Epidermal melanocyte (primary cell): Measurements from ENCODE around the gene HOXD9.

Experiments used
- DNase-seq: peaks from one replicate; pipeline ENCODE4 v3.0.0; 2011; ENCODE audit warnings: low spot score; ENCODE audit not compliant: insufficient read length

The HOXD9 gene

DNA sequence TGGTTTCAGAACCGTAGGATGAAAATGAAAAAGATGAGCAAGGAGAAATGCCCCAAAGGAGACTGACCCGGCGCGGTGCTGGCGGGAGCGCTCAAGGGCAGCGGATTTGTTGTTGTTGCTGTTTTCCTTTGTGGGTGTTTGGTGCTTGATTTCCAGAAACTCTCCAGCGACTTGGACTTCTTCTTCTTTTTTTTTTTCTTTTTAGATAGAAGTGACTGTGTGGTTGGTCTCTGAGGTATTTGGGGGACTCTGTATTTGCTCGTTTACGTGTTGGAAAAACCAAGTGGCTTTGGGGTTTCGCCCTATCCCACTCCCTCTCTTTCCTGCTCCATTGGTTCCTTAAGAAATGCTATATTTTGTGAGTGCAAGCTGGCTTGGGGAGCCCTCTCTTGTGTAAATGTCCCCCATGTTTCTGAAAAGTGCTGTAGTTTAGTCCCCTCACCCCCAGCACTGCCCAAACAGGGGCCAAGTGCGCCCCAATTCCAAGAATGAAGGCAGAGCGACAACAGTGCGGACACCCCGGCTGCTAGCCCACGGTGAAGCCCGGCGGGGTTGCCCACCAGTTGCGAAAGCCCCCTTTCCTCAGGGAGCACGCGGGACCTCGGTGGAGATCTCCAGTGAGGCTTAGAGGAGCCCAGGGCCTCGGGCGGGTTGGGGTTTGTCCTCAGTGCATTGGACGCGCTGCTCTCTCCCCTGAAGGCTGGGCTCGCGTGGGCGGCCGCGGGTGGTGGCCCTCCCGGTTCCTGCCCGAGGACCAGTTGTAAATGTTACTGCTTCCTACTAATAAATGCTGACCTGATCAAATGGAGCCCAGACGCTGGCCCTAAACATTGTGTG is 1.8 kb downstream of the HOXD9 start:
- DNase-seq = no peak

DNA sequence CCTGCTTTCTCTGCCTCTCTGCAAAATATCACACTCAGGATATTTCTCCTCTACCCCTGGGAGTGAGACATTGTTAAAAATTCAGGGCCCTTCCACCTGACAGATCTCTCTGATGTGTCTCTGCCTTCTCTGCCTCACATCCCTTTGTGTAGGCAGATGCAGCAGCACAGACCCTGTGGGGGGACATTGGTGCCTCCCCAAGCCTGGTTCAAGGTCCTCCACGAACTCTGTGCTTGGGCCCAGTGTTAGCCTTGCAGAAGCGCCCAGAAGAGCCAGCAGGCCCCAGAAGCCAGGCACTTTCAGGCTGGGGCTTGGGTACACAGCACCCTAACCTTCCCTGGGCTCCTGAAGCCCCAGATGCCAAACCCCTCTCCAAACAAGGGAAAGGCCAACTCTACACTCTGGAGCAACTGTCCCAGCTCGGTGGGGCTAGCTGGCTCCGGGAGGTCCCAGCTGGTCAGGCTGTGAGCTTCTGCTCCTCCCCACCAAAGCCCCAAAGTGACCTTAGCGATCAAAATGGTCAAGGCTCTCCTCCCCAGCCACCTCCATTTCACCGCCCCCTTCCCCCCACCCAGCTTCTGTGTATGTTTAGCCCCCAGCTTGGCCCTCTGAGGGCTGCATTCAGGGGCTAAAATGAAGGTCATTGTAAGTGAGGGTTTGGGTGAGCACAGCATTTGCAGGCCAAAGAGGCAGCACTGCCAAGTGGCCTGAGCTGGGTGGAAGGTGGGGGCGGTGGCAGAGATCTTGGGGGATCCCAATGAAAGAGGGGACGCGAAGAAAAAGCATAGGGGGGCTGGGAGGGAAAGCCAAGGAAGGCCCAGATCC is 2.6 kb downstream of the HOXD9 start:
- DNase-seq = no peak

DNA sequence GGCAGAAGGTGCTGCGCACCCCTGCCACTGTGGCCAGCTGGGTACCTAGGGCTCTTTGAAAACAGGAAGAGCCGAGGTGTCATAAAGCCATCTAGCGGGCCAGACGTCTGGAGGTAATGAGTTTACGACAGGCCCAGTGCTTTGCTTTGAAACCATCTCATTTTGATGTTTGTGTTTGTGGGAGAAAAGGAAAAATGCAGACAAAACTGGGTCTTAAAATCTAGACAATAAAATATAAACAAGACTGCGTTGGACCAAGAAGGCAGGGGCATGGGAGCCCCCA is 3.2 kb downstream of the HOXD9 start:
- no peak for DNase-seq

DNA sequence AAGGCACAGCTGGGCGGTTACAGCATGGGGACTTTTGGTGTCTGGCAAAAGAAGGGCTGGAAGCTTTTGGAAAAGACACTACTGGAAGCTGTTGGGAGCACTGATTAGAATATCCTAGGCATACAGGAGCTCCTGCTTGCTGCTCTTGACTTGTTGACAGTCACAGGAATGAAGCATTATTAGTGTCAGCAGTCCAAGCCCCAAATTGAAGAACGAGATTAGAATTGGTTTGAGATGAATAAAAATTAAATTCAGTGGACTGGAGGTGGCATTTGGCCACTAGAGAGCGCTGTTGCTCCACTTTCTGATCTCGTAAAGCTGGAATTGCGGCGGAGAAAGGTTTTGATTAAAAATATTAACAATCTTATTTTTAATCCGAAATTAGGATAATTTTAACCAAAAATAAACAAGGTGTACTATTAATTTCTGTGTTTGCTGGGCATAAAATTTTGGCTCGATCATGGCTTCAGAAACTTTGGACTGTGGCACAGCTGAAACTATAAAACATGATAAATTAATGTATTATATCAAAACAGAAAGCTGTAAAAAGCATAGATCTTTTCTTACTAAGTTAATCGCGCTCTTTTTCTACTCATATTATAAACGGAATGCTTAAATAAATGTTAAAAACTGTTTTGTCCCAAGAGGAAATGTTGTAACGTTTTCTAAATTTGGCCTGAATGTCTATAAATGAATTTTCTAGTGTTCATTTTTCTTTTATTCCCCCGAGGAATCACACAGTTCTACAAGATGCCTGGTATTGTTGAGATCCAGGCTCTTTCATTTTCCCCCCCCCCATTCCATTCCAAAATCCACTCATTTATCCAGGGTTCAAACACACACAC is 4.6 kb downstream of the HOXD9 start:
- DNase-seq = peak; percentile 82

DNA sequence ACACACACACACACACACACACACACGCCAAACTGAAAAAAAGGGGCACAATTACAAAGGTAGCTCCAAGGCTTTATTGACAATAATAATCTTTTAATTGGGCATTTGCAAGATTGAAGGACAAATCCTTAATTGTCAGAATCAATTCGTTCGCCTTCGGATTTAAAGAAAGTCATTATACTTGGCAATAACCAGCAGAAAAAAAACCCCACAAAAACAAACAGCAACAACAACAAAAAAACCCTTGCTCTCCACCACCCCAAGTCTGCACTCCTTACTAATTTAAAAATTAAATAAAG is 5.2 kb downstream of the HOXD9 start:
- DNase-seq = no peak

DNA sequence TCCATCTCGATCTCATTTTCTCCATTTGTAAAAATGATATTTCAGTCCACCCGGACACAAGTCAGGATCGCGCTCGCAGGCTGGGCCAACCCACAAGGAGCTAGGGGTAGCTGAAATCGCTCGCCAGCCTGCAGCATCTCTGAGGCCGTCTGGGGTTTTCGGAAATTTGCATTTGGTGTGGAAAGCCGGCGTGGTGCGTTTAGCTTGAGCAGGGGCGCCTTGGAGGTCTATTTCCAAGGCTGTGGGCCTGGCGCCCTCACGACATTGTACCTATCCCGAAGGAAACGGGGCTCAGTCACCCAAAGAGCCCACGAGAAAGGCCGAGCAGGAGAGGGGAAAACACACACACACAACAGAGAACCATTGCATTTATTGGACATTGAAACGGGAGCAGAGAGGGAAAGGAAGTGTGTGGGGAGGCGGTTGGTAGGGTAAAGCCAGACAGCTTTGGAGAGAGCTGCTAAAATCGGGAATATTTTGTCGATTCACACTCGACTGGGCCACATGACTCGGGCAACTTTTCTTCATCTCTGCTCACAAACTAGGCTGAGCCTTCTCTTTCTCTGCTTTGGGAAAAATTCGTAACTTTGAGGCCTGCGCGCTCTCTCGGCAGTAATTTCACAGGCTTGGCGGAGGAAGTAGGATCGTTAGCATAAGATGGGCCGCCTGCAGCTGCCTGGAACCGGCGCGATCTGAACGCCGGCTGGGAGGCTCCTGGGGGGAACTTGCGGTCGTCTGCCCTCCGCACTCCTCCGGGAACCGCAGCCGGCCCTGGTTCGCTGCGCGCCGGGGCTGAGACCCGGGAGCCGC is 5.9 kb downstream of the HOXD9 start:
- no peak for DNase-seq

DNA sequence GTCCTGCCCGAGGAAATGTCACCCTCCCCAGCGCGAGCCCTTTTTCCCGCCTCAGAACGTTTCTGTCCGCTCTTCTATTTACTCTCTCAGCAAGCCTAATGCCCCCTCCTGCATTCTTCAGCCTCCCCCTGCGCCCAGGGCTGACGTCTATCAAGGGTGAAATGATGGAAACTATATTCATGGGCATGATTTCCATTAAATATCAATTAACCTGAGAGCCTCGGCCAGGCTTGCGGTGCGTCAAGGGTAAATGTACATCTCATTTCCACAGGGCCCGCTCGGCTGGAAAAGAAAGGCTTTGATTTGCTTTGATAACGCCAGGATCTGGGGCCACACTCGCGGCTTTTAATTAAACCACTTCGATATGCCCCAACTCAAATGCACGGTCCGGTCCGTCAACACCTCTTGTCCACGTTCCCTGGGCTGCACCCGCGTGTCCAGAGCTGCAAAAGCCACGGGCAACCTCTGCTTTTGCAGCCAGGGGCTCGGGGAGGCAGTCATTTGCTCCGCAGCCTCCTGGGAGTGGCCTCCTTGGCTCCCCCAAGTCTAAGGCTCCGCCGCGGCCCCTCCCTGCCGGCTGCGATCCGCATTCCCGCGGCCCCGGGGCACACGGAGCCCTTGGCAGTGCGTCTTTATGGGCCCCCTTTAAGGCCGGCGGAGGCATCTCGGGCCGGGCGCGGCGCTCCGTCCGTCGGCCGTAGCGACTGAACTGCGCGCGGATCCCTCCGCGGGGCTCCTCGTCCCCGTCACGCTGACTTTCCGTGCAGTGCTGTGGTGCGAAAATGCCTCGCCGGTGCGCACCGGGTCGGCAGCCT is 6.7 kb downstream of the HOXD9 start, which contains the start of gene HOXD8:
Gene HOXD8 (plus strand): TSS at position 724 of the 815 bp plus-strand sequence. CDS start 662 bp downstream, outside the sequence.
- peak; percentile 78 for DNase-seq

DNA sequence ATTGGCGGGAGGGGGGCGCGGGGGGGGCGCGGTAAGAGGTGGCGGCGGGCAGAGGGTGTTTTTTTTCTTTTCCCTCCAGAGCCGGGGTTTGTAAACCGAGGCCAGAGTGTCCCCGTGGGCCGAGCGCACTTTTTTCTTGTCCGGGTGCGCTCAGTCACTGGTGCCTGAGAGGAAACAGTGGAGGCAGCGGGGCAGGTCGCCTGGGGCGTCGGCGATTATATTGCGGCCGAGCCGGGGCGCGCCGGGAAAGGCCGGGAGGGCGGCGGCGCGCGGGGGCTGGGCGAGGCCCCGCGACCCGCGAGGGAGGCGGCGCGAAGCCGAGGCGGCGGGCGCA is 7.3 kb downstream of the HOXD9 start:
- DNase-seq = no peak

DNA sequence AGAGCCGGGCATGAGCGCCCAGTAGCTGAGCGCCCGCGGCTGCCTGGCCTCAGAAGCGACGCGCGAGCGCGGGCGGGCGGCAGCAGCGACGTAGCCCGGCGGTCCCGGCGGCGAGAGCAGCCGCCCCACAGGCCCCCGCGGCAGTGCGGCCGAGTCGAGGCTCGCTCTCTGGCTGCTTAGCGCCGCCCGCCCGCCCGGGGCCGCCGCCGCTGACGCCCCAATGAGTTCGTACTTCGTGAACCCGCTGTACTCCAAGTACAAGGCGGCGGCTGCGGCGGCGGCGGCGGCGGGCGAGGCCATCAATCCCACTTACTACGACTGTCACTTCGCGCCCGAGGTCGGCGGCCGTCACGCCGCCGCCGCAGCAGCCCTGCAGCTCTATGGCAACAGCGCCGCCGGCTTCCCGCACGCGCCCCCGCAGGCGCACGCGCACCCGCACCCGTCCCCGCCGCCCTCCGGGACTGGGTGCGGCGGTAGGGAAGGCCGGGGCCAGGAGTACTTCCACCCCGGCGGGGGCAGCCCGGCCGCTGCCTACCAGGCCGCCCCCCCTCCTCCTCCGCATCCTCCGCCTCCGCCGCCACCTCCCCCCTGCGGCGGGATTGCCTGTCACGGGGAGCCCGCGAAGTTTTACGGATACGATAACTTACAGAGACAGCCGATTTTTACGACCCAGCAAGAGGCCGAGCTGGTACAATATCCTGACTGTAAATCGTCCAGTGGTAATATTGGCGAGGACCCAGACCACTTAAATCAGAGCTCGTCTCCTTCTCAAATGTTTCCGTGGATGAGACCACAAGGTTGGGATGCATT is 7.8 kb downstream of the HOXD9 start:
- DNase-seq = no peak

DNA sequence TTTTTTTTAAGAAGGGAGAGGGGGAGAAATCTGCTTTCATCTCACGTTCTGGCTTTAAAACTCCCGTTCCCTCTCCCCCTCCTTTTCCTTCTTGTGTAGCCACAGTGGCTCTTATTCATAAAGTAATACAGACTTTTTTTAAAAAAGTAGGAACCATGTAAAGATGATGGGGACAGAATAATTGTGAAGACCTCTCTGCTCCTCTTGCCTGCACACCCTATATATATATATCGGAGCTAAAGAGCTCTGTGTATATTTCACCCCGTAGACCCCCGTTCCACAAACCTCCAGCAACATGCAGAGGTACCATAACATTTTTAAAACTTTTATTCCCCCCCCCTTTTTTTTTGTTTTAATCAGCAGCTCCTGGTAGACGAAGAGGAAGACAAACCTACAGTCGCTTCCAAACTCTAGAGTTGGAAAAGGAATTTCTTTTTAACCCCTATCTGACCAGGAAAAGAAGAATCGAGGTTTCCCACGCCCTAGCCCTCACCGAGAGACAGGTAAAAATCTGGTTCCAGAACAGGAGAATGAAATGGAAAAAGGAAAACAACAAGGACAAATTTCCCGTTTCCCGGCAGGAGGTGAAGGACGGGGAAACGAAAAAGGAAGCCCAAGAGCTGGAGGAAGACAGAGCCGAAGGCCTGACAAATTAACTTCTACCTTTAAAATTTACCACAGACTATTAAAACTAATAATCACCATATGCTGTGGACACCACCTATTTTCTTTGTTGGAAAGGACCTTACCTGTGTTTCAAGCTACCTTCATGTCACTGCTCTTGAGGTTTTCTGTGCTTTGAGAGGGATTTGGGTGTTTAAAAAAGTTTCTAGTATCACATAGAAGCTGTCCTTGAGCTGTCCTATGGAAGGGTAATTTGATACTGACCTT is 8.7 kb downstream of the HOXD9 start:
- DNase-seq = no peak

DNA sequence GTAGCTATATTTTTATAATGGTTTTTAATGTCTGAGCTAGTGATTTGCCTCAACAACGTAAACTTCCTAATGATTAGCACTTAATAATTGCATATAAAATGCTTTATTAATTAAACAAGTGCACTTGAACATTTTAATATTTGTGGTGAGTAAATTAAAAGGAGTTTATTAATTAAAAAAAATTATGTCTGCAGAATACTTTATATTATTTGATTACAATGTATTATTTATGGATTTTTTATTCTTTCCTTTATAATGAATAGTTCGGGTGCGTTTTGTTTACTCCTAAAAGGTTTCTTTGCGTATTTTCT is 9.3 kb downstream of the HOXD9 start:
- no peak for DNase-seq

DNA sequence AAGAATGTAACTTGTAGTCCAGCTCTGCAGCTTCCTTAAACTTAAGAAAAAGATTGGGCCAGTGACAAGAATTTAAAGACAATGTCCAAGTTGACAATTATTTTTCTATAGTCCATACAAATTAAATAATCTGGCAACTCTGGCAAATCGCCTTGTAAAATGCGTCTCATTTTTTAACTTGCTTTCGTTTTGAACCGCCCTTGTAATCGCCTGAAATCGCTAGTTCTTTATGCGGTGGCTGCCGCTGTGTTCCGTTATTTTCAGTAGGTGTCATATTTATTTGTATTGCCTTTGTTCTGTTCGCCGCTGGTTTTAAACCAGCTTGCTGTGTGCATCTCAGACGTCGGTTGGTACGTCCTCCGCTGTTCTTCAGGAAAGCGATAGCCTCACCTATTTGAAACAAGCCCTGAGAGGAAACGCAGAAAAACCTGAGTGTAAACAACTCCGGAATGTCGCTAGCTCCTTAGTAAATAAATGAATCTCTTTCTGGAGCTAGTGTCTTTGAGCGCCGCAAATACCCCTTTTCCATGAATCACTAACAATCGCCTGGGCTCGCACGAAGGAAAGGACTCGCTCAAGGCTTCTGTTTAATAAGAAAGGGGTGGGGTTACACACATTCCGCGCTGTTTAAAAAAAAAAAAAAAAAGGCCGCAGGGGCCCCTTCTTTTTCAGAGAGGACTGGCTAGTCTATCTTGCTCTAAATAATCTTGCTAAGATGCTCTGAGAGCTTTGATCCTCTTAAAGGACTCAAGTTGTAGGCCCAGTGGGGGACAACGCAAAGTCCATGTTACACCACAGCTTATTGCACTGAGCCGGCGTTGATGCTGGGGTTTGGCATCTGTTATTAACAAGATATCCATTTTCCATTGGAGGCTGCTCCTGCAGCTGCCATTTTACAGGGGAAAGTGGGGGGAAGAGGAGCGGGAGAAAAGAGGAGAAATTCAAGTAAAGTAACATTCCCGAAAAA is 10.0 kb downstream of the HOXD9 start:
- DNase-seq = no peak

DNA sequence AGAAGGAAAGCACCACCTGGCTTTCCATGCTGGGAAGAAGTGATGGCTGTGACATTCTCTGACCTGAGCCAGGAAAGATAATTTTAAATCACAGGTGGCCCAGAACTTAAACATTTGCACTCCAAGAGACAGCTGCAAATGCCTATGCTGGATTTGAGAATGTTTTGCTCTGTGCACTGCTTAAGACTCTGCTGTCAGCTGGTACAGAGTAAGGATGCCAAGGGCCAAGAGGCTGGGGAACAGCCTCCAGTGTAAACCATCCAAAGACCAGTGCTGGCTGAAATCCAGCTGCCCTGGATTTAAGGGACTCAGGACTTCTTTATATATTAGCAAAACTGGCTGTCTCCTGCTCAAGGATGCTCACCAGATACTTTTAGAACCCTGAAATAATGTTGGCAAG is 10.9 kb downstream of the HOXD9 start:
- no peak for DNase-seq

DNA sequence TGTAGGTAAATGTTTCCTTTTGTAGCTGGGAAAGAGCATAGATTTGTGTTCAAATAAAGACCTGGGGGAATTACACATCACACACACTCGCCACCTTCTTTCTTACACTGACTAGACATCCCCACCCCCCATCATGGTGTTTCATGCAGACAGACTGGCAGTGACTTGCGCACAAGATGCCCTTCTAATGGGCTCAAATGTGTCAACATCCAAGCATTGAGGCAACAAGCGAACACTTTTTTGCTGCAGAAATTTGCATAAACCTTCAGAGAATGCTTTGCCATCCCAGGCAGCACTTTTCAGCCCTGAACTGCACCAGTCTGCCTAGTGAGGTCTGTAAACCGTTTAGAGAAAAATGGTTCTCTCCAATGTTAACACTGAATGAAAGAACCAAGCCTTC is 11.5 kb downstream of the HOXD9 start:
- no peak for DNase-seq

DNA sequence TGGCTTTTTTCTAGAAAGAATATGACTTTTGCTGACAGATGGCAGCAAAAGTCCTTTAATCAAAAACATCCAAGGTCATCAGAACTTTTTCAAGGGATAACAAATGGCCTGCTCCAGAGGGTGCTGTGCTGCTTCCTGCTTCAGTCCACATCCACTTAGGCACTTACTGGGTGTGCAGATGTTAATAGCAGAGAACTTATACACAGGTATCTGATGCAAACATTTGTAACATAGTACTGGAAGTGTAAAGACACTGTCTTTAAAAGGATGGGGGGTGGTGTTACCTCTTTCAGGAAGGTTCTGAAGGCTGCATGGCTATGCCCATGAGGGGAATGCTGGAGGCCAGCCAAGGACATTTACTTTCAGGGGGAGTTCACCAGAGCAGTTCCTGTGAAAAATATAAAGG is 12.5 kb downstream of the HOXD9 start:
- no peak for DNase-seq

DNA sequence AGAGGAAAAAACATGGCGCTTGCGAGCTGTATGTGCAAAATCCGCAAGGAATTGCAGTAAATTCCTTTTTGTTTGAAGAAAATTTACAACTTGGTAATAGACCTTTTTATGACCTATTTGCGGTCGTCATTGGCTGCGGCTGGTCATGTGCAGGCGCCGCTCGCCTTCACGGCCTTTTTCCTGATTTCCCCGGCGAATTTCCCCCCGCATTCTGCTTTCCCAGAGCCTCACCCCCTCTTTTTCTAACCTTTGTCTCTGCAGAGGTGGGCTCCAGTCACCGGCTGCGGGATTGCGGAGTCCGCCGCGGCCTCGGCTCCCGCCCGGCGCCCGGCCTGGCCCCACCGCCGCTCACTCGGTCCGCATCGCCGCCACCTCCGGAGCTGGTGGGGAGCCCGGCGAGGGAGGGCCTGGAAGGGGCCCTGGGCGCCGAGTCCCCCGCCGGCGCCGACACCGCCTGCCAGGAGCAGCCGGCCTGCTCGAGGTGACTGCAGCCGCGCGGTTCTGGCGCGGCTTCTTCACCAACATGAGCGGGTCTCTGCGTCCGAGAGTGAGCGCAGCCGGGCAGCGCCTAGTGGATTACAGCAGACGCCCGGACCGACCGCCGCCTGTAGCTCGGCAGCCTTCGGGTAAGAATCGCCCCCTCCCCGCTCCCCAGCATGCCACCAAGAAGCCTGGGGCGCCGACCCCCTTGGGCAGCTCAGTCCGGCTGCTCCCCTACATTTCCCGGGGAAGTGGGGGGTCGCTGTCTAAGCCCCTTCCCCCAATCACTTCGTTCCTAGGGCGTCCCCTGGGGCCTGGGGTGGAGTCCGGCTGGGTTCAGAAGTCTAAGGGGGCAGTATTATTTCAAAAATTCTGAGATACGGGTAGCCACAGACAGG is 14.1 kb downstream of the HOXD9 start:
- no peak for DNase-seq

DNA sequence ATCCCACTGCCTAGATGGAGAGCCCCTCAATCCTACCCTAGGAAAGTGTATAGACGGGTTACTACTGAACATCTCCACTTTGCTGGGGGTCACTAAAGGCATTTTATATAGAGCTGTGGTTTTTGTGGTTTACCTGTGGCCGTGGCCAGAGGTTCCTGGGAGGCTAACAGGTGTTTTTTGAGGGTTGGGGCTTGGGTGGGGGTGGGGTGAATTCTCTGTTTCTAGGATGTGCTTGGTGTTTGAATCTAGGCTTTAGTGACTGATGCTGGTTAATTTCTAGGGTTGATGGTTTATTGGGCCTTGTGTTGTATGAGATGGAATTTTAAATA is 14.7 kb downstream of the HOXD9 start:
- DNase-seq = no peak
